Measurements from ENCODE around the gene HSPB7. TPM values are rescaled to one million over a fixed set of nuclear protein-coding genes. Genes with fewer than 3 reads are reported as not detected.
"Not testable (repeated sequence)": the region's sequence is repeated elsewhere in the genome, so short reads cannot be mapped to it uniquely, and the experiment has no call there.

Gene HSPB7
- total and polyA plus RNA-seq, 2 experiments from 2014 or later: 0.13 TPM; not detected in 1

- no peaks in the 10 kb centered on the region for H3K9me3 Mint-ChIP-seq
- H3K27ac Mint-ChIP-seq: no peak overlapping the region
- DNase-seq (ENCODE audit: low spot score) (no peak), ATAC-seq (no peak)
- Histone ChIP-seq H3K9me2 (ENCODE audit: insufficient read depth) (no peaks in the 10 kb centered on the region), H3K4me1 (ENCODE audit: insufficient read depth) (peaks cover 5% of the 10 kb centered on the region; the same call in 1 of the 2 replicates), H3K4me2 (no peak overlapping the region), H3F3A (replicated peaks; ENCODE audit: low read depth) (no peaks in the 10 kb centered on the region), H4K20me1 (replicated peaks; ENCODE audit: insufficient read depth) (no peaks in the 10 kb centered on the region), H3K79me2 (replicated peaks; ENCODE audit: insufficient read depth) (no peaks in the 10 kb centered on the region), H3K27ac (ENCODE audit: low read depth) (no peak overlapping the region), H3K27me3 (ENCODE audit: insufficient read depth) (no peaks in the 10 kb centered on the region), H3K36me3 (ENCODE audit: insufficient read depth) (no peaks in the 10 kb centered on the region), H2AFZ (no peak overlapping the region), H3K4me3 (no peak overlapping the region)
- no peaks in the 10 kb centered on the region for H3K36me3 Mint-ChIP-seq (ENCODE audit: low read depth)
- peaks cover 17% of the 10 kb centered on the region for H3K4me1 Mint-ChIP-seq
- TF ChIP-seq POLR2AphosphoS5 (IDR thresholded peaks at IDR 0.05; ENCODE audit: low read depth): no peak
- no peak for TF ChIP-seq EZH2phosphoT487 (IDR thresholded peaks at IDR 0.05; ENCODE audit: unreplicated experiment)
- H3K27me3 Mint-ChIP-seq (ENCODE audit: insufficient read depth, low read depth, poor library complexity): peaks cover 4% of the 10 kb centered on the region
- no peak overlapping the region for H3K4me3 Mint-ChIP-seq
These were observed 36.1 kb upstream of the HSPB7 start for GRCh38 chr1:16053781-16054502.

- not testable (repeated sequence) for H3K9me2 ChIP-seq (ENCODE audit: insufficient read depth); H2AFZ ChIP-seq; H3K27ac ChIP-seq (ENCODE audit: low read depth); H3K27ac Mint-ChIP-seq; ATAC-seq; H3K4me1 ChIP-seq (ENCODE audit: insufficient read depth); DNase-seq (ENCODE audit: low spot score); H3F3A ChIP-seq (replicated peaks; ENCODE audit: low read depth); H4K20me1 ChIP-seq (replicated peaks; ENCODE audit: insufficient read depth); H3K27me3 Mint-ChIP-seq (ENCODE audit: insufficient read depth, low read depth, poor library complexity); H3K36me3 ChIP-seq (ENCODE audit: insufficient read depth); H3K79me2 ChIP-seq (replicated peaks; ENCODE audit: insufficient read depth); H3K27me3 ChIP-seq (ENCODE audit: insufficient read depth); H3K4me3 ChIP-seq; H3K36me3 Mint-ChIP-seq (ENCODE audit: low read depth); H3K4me2 ChIP-seq; H3K9me3 Mint-ChIP-seq; H3K4me3 Mint-ChIP-seq
- peaks cover 19% of the 10 kb centered on the region for H3K4me1 Mint-ChIP-seq
These were observed 34.1 kb upstream of the HSPB7 start for GRCh38 chr1:16051949-16052348.

GRCh38 chr1:16051039-16051438 is 33.2 kb upstream of the HSPB7 start:
- H3K27me3 ChIP-seq (ENCODE audit: insufficient read depth): no peaks in the 10 kb centered on the region
- Mint-ChIP-seq H3K36me3 (ENCODE audit: low read depth) (no peaks in the 10 kb centered on the region), H3K4me1 (peaks cover 16% of the 10 kb centered on the region), H3K9me3 (no peaks in the 10 kb centered on the region), H3K27ac (no peak overlapping the region), H3K27me3 (ENCODE audit: insufficient read depth, low read depth, poor library complexity) (peaks cover 4% of the 10 kb centered on the region), H3K4me3 (no peak overlapping the region)
- no peak overlapping the region for H3K27ac ChIP-seq (ENCODE audit: low read depth)
- no peaks in the 10 kb centered on the region for H3K36me3 ChIP-seq (ENCODE audit: insufficient read depth)
- no peaks in the 10 kb centered on the region for H3K79me2 ChIP-seq (replicated peaks; ENCODE audit: insufficient read depth)
- H3K4me3 ChIP-seq: no peak overlapping the region
- H4K20me1 ChIP-seq (replicated peaks; ENCODE audit: insufficient read depth): no peaks in the 10 kb centered on the region
- H3K4me2 ChIP-seq: no peak overlapping the region
- H3K9me2 ChIP-seq (ENCODE audit: insufficient read depth): no peaks in the 10 kb centered on the region
- ATAC-seq (no peak), DNase-seq (ENCODE audit: low spot score) (no peak)
- no peaks in the 10 kb centered on the region for H3F3A ChIP-seq (replicated peaks; ENCODE audit: low read depth)
- peaks cover 5% of the 10 kb centered on the region; the same call in 1 of the 2 replicates for H3K4me1 ChIP-seq (ENCODE audit: insufficient read depth)
- no peak overlapping the region for H2AFZ ChIP-seq
- TF ChIP-seq EZH2 (IDR thresholded peaks at IDR 0.05; ENCODE audit: low read depth, unreplicated experiment): no peak
- no peak for TF ChIP-seq JUNB (IDR thresholded peaks at IDR 0.05; ENCODE audit: unreplicated experiment)
- no peak for TF ChIP-seq POLR2AphosphoS5 (IDR thresholded peaks at IDR 0.05; ENCODE audit: low read depth)
- no peak for TF ChIP-seq CREB1 (CRISPR knock-in tag; IDR thresholded peaks at IDR 0.05; ENCODE audit: low read depth)
- TF ChIP-seq ZNF114 (CRISPR knock-in tag; IDR thresholded peaks at IDR 0.05): no peak
- TF ChIP-seq REST (IDR thresholded peaks at IDR 0.05; ENCODE audit: unreplicated experiment): no peak
- TF ChIP-seq CTCF (conservative IDR thresholded peaks at IDR 0.05; ENCODE audit: low read depth in 2 of 2): no peak
- no peak for TF ChIP-seq EZH2phosphoT487 (IDR thresholded peaks at IDR 0.05; ENCODE audit: unreplicated experiment)
